ENCODE measurements around the gene HES5. TPM values are rescaled to one million over a fixed set of nuclear protein-coding genes. Genes with fewer than 3 reads are reported as not detected.

HES5 gene
- total RNA-seq, 1 experiment from 2014 or later = 0.84 TPM

GRCh38 chr1:2539312-2539907 lies 9.3 kb upstream of the HES5 start:
- H2AFZ ChIP-seq (ENCODE audit: low read length) = no peak overlapping the region
- H3K79me2 ChIP-seq (ENCODE audit: low read length) = no peaks in the 10 kb centered on the region
- H3K9me3 ChIP-seq (ENCODE audit: low read length) = no peaks in the 10 kb centered on the region
- H3K27ac ChIP-seq (ENCODE audit: low read length) = no peak overlapping the region
- BruUV-seq (replicated peaks) = no TSS peak
- intact Hi-C loops (cut with micrococcal nuclease) = no loop called here
- no peaks in the 10 kb centered on the region for H3K9me2 ChIP-seq (replicated peaks; ENCODE audit: low read length)
- DNase-seq = peak; percentile 47
- no peak for ATAC-seq
- no peak overlapping the region for H3K9ac ChIP-seq (ENCODE audit: low read length)
- ChIA-PET POLR2A (ENCODE audit: unreplicated experiment) (no interaction called here), CTCF (no interaction called here)
- no peak overlapping the region for H3K4me2 ChIP-seq (ENCODE audit: low read length)
- no peaks in the 10 kb centered on the region for H3K36me3 ChIP-seq (ENCODE audit: low read depth, low read length)
- H3K27me3 ChIP-seq (ENCODE audit: low read length) = no peaks in the 10 kb centered on the region
- H4K20me1 ChIP-seq (ENCODE audit: low read length) = no peaks in the 10 kb centered on the region
- no peak overlapping the region for H3K4me3 ChIP-seq (ENCODE audit: low read length)
- TF ChIP-seq EZH2 (IDR thresholded peaks at IDR 0.05; ENCODE audit: low read length, unreplicated experiment) (no peak), CTCF (conservative IDR thresholded peaks at IDR 0.05; ENCODE audit: low read depth, low read length) (peak; percentile 54; the same call in 1 of the 2 replicates)
- no peaks in the 10 kb centered on the region for H3F3A ChIP-seq (ENCODE audit: low read length, unreplicated experiment)
- peaks cover 14% of the 10 kb centered on the region for H3K4me1 ChIP-seq (ENCODE audit: insufficient read depth, low read length)

GRCh38 chr1:2538872-2539271 lies 8.8 kb upstream of the HES5 start:
- CTCF ChIA-PET = no interaction called here
- no peak overlapping the region for H3K9ac ChIP-seq (ENCODE audit: low read length)
- POLR2A ChIA-PET (ENCODE audit: unreplicated experiment) = no interaction called here
- DNase-seq = no peak
- no peaks in the 10 kb centered on the region for H3K9me3 ChIP-seq (ENCODE audit: low read length)
- BruUV-seq (replicated peaks) = no TSS peak
- H2AFZ ChIP-seq (ENCODE audit: low read length) = no peak overlapping the region
- no peaks in the 10 kb centered on the region for H3K9me2 ChIP-seq (replicated peaks; ENCODE audit: low read length)
- intact Hi-C loops (cut with micrococcal nuclease) = no loop called here
- H3K4me1 ChIP-seq (ENCODE audit: insufficient read depth, low read length) = peaks cover 20% of the 10 kb centered on the region
- no peak overlapping the region for H3K27ac ChIP-seq (ENCODE audit: low read length)
- no peaks in the 10 kb centered on the region for H4K20me1 ChIP-seq (ENCODE audit: low read length)
- TF ChIP-seq EZH2 (IDR thresholded peaks at IDR 0.05; ENCODE audit: low read length, unreplicated experiment) = no peak
- TF ChIP-seq CTCF (conservative IDR thresholded peaks at IDR 0.05; ENCODE audit: low read depth, low read length) = no peak
- ATAC-seq = no peak
- no peaks in the 10 kb centered on the region for H3K36me3 ChIP-seq (ENCODE audit: low read depth, low read length)
- no peaks in the 10 kb centered on the region for H3K27me3 ChIP-seq (ENCODE audit: low read length)
- no peak overlapping the region for H3K4me3 ChIP-seq (ENCODE audit: low read length)
- no peaks in the 10 kb centered on the region for H3K79me2 ChIP-seq (ENCODE audit: low read length)
- no peak overlapping the region for H3K4me2 ChIP-seq (ENCODE audit: low read length)
- no peaks in the 10 kb centered on the region for H3F3A ChIP-seq (ENCODE audit: low read length, unreplicated experiment)

GRCh38 chr1:2538376-2538775 lies 8.3 kb upstream of the HES5 start:
- DNase-seq = no peak
- intact Hi-C loops (cut with micrococcal nuclease) = no loop called here
- H3K4me1 ChIP-seq (ENCODE audit: insufficient read depth, low read length) = peaks cover 25% of the 10 kb centered on the region
- H3K4me3 ChIP-seq (ENCODE audit: low read length) = no peak overlapping the region
- H3K9me3 ChIP-seq (ENCODE audit: low read length) = no peaks in the 10 kb centered on the region
- H3K9ac ChIP-seq (ENCODE audit: low read length) = no peak overlapping the region
- H3F3A ChIP-seq (ENCODE audit: low read length, unreplicated experiment) = no peaks in the 10 kb centered on the region
- ChIA-PET POLR2A (ENCODE audit: unreplicated experiment) (no interaction called here), CTCF (no interaction called here)
- H2AFZ ChIP-seq (ENCODE audit: low read length) = no peak overlapping the region
- no peaks in the 10 kb centered on the region for H3K27me3 ChIP-seq (ENCODE audit: low read length)
- H3K27ac ChIP-seq (ENCODE audit: low read length) = no peak overlapping the region
- TF ChIP-seq CTCF (conservative IDR thresholded peaks at IDR 0.05; ENCODE audit: low read depth, low read length) (no peak), EZH2 (IDR thresholded peaks at IDR 0.05; ENCODE audit: low read length, unreplicated experiment) (no peak), EZH2phosphoT487 (IDR thresholded peaks at IDR 0.05; ENCODE audit: borderline replicate concordance, low read length) (no peak)
- H3K4me2 ChIP-seq (ENCODE audit: low read length) = no peak overlapping the region
- no TSS peak for BruUV-seq (replicated peaks)
- H3K79me2 ChIP-seq (ENCODE audit: low read length) = no peaks in the 10 kb centered on the region
- no peaks in the 10 kb centered on the region for H3K9me2 ChIP-seq (replicated peaks; ENCODE audit: low read length)
- H3K36me3 ChIP-seq (ENCODE audit: low read depth, low read length) = no peaks in the 10 kb centered on the region
- no peaks in the 10 kb centered on the region for H4K20me1 ChIP-seq (ENCODE audit: low read length)
- ATAC-seq = no peak
